ENCODE measurements around the gene RHBDD1. TPM values are rescaled to one million over a fixed set of nuclear protein-coding genes. Genes with fewer than 3 reads are reported as not detected.

RHBDD1 gene
- total and polyA plus RNA-seq, 2 experiments from 2014 or later, result 20.1 to 20.9 TPM

DNA sequence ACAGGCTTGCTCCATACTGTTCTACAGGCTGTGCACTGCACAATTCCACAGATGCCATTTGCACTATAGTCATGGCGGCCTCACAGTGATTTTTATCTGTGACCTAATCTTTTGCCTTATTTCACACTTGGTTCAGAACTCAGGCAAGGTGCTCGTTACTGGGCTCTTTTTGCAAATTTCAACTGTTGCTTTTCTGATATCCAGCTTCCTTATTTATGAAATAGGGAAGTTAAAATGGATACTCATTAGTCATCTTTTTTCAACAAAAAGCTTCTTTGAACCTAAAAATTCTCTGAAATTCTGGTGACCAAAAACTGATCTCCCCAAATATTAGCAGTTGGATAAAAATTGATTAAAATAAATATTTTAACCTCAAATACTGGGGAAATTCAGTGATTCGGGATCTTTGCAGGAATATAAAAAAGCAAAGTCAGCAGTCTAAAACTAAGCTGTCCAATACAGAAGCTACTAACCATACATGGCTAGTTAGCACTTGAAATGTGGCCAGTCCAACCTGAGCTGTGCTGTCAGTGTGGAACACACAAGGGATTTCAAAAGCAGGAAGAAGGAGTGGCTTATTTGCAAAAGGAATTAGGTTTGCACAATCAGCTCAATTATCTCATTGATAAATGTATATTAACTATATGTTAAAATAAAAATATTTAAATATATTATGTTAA lies 193.7 kb downstream of the RHBDD1 start:
- Histone ChIP-seq H3K4me2 (no peak overlapping the region), H3K27ac (no peak overlapping the region), H3K36me3 (replicated peaks; ENCODE audit: insufficient read depth, low read depth) (no peaks in the 10 kb centered on the region), H3K4me3 (no peak overlapping the region), H3K9me2 (replicated peaks; ENCODE audit: insufficient read depth) (no peaks in the 10 kb centered on the region), H3K27me3 (no peaks in the 10 kb centered on the region), H3K9me3 (ENCODE audit: low read depth) (no peaks in the 10 kb centered on the region), H2AFZ (no peak overlapping the region), H3K79me2 (no peaks in the 10 kb centered on the region), H4K20me1 (ENCODE audit: insufficient read depth, poor library complexity, severe bottlenecking) (no peaks in the 10 kb centered on the region), H3K4me1 (ENCODE audit: insufficient read depth) (no peaks in the 10 kb centered on the region)
- no peak for TF ChIP-seq EZH2 (IDR thresholded peaks at IDR 0.05; ENCODE audit: borderline replicate concordance)
- no peak for TF ChIP-seq EZH2phosphoT487 (IDR thresholded peaks at IDR 0.05; ENCODE audit: low read depth, severe bottlenecking, unreplicated experiment)
- TF ChIP-seq, protein P1, sequence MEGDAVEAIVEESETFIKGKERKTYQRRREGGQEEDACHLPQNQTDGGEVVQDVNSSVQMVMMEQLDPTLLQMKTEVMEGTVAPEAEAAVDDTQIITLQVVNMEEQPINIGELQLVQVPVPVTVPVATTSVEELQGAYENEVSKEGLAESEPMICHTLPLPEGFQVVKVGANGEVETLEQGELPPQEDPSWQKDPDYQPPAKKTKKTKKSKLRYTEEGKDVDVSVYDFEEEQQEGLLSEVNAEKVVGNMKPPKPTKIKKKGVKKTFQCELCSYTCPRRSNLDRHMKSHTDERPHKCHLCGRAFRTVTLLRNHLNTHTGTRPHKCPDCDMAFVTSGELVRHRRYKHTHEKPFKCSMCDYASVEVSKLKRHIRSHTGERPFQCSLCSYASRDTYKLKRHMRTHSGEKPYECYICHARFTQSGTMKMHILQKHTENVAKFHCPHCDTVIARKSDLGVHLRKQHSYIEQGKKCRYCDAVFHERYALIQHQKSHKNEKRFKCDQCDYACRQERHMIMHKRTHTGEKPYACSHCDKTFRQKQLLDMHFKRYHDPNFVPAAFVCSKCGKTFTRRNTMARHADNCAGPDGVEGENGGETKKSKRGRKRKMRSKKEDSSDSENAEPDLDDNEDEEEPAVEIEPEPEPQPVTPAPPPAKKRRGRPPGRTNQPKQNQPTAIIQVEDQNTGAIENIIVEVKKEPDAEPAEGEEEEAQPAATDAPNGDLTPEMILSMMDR (IDR thresholded peaks at IDR 0.05; ENCODE audit: poor library complexity), result no peak
- DNase-seq (ENCODE audit: low spot score), result no peak
- 89% methylated on average over 3 of the region's 3 CpGs for WGBS (ENCODE audit: low lambda C conversion rate, missing lambda C conversion rate)

DNA sequence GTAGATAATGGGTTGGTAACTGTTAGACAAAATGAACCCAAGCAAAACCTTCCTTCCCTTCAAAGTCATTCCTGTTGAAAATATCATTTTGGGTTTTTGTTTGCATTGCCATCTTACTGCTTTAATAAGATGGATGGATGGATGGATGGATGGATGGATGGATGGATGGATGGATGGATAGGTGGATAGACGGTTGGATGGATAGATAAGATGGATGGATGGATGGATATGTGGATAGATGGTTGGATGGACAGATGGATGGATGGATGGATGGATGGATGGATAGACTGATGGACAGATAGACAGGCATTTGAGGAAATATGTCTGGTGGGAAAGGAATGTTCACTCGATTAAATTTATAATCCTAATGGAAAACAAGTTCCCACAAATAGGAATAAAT lies 194.9 kb downstream of the RHBDD1 start:
- Histone ChIP-seq H3K9me2 (replicated peaks; ENCODE audit: insufficient read depth) (no peaks in the 10 kb centered on the region), H3K36me3 (replicated peaks; ENCODE audit: insufficient read depth, low read depth) (no peaks in the 10 kb centered on the region), H3K4me3 (no peak overlapping the region), H3K4me2 (no peak overlapping the region), H3K27ac (no peak overlapping the region), H3K27me3 (no peaks in the 10 kb centered on the region), H4K20me1 (ENCODE audit: insufficient read depth, poor library complexity, severe bottlenecking) (no peaks in the 10 kb centered on the region), H3K4me1 (ENCODE audit: insufficient read depth) (no peaks in the 10 kb centered on the region), H3K9me3 (ENCODE audit: low read depth) (no peaks in the 10 kb centered on the region), H3K79me2 (no peaks in the 10 kb centered on the region), H2AFZ (no peak overlapping the region)
- TF ChIP-seq, protein P1 (IDR thresholded peaks at IDR 0.05; ENCODE audit: poor library complexity), result no peak
- TF ChIP-seq EZH2 (IDR thresholded peaks at IDR 0.05; ENCODE audit: borderline replicate concordance) (no peak), EZH2phosphoT487 (IDR thresholded peaks at IDR 0.05; ENCODE audit: low read depth, severe bottlenecking, unreplicated experiment) (no peak)
- no peak for DNase-seq (ENCODE audit: low spot score)
- WGBS (ENCODE audit: low lambda C conversion rate, missing lambda C conversion rate), result 83% methylated on average over 2 of the region's 2 CpGs

DNA sequence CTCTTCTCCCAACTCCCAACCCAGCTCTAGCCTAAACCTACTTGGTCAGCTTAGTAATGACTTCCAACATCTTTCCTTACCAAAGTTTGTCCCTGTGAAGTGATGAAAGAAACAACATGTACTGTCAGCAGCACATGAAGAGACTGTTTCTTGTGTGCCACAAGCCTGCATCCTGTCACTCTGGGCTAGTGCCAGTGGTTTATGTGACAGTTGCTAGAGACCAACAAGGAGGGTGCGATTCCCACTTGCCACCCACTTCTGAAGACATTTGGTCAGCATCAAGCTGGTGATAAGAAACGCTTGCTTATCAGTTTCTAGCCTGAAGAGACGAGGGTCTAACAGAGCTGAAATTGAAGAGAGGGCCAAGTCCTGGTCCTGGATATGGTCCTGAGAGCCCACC lies 195.5 kb downstream of the RHBDD1 start:
- H3K4me2 ChIP-seq, result no peak overlapping the region
- WGBS (ENCODE audit: low lambda C conversion rate, missing lambda C conversion rate), result 26% methylated on average over 3 of the region's 3 CpGs

More for the DNA sequence above, 195.5 kb downstream of the RHBDD1 start:
- Histone ChIP-seq H3K36me3 (replicated peaks; ENCODE audit: insufficient read depth, low read depth) (no peaks in the 10 kb centered on the region), H3K27ac (no peak overlapping the region), H3K9me2 (replicated peaks; ENCODE audit: insufficient read depth) (no peaks in the 10 kb centered on the region), H3K79me2 (no peaks in the 10 kb centered on the region), H3K9me3 (ENCODE audit: low read depth) (no peaks in the 10 kb centered on the region), H3K4me1 (ENCODE audit: insufficient read depth) (no peaks in the 10 kb centered on the region), H3K27me3 (no peaks in the 10 kb centered on the region), H4K20me1 (ENCODE audit: insufficient read depth, poor library complexity, severe bottlenecking) (no peaks in the 10 kb centered on the region), H2AFZ (no peak overlapping the region), H3K4me3 (no peak overlapping the region)
- DNase-seq (ENCODE audit: low spot score), result no peak
- TF ChIP-seq, protein P1 (IDR thresholded peaks at IDR 0.05; ENCODE audit: poor library complexity), result no peak
- TF ChIP-seq EZH2phosphoT487 (IDR thresholded peaks at IDR 0.05; ENCODE audit: low read depth, severe bottlenecking, unreplicated experiment) (no peak), EZH2 (IDR thresholded peaks at IDR 0.05; ENCODE audit: borderline replicate concordance) (no peak)

All from hepatocyte (in vitro differentiated cells).